ENCODE measurements around the gene LRMDA. TPM values are rescaled to one million over a fixed set of nuclear protein-coding genes. Genes with fewer than 3 reads are reported as not detected.

The LRMDA gene
- total RNA-seq, 1 donor from 2014 or later, result 18.7 TPM

GRCh38 chr10:76447578-76447977 is 1016.2 kb downstream of the LRMDA start:
- Histone ChIP-seq H3K27me3 (ENCODE audit: control insufficient read depth, insufficient read depth, low read length) (no peaks in the 10 kb centered on the region), H3K4me3 (ENCODE audit: low read depth, low read length) (no peak overlapping the region), H3K36me3 (ENCODE audit: control insufficient read depth, insufficient read depth, low read length) (no peaks in the 10 kb centered on the region)
- DNase-seq (ENCODE audit: low read depth), result no peak
- no peak for TF ChIP-seq CTCF (IDR thresholded peaks at IDR 0.05; ENCODE audit: insufficient read depth, low read length, poor library complexity, severe bottlenecking)

- no peak for TF ChIP-seq CTCF (IDR thresholded peaks at IDR 0.05; ENCODE audit: insufficient read depth, low read length, poor library complexity, severe bottlenecking)
- Histone ChIP-seq H3K36me3 (ENCODE audit: control insufficient read depth, insufficient read depth, low read length) (no peaks in the 10 kb centered on the region), H3K4me3 (ENCODE audit: low read depth, low read length) (no peak overlapping the region), H3K27me3 (ENCODE audit: control insufficient read depth, insufficient read depth, low read length) (no peaks in the 10 kb centered on the region)
- no peak for DNase-seq (ENCODE audit: low read depth)
Measured at GRCh38 chr10:76451911-76452310, 1020.5 kb downstream of the LRMDA start.

GRCh38 chr10:76453332-76453731 is 1021.9 kb downstream of the LRMDA start:
- Histone ChIP-seq H3K27me3 (ENCODE audit: control insufficient read depth, insufficient read depth, low read length) (no peaks in the 10 kb centered on the region), H3K36me3 (ENCODE audit: control insufficient read depth, insufficient read depth, low read length) (no peaks in the 10 kb centered on the region), H3K4me3 (ENCODE audit: low read depth, low read length) (no peak overlapping the region)
- TF ChIP-seq CTCF (IDR thresholded peaks at IDR 0.05; ENCODE audit: insufficient read depth, low read length, poor library complexity, severe bottlenecking), result no peak
- no peak for DNase-seq (ENCODE audit: low read depth)

GRCh38 chr10:76453997-76454396 is 1022.6 kb downstream of the LRMDA start:
- no peak for DNase-seq (ENCODE audit: low read depth)
- TF ChIP-seq CTCF (IDR thresholded peaks at IDR 0.05; ENCODE audit: insufficient read depth, low read length, poor library complexity, severe bottlenecking), result no peak
- H3K36me3 ChIP-seq (ENCODE audit: control insufficient read depth, insufficient read depth, low read length), result no peaks in the 10 kb centered on the region
- no peak overlapping the region for H3K4me3 ChIP-seq (ENCODE audit: low read depth, low read length)
- no peaks in the 10 kb centered on the region for H3K27me3 ChIP-seq (ENCODE audit: control insufficient read depth, insufficient read depth, low read length)

- Histone ChIP-seq H3K36me3 (ENCODE audit: control insufficient read depth, insufficient read depth, low read length) (no peaks in the 10 kb centered on the region), H3K27me3 (ENCODE audit: control insufficient read depth, insufficient read depth, low read length) (peaks cover 2% of the 10 kb centered on the region), H3K4me3 (ENCODE audit: low read depth, low read length) (no peak overlapping the region)
- no peak for DNase-seq (ENCODE audit: low read depth)
- no peak for TF ChIP-seq CTCF (IDR thresholded peaks at IDR 0.05; ENCODE audit: insufficient read depth, low read length, poor library complexity, severe bottlenecking)
Measured at GRCh38 chr10:76454506-76455140, 1023.2 kb downstream of the LRMDA start.

- Histone ChIP-seq H3K27me3 (ENCODE audit: control insufficient read depth, insufficient read depth, low read length) (peaks cover 2% of the 10 kb centered on the region), H3K36me3 (ENCODE audit: control insufficient read depth, insufficient read depth, low read length) (no peaks in the 10 kb centered on the region), H3K4me3 (ENCODE audit: low read depth, low read length) (no peak overlapping the region)
- no peak for TF ChIP-seq CTCF (IDR thresholded peaks at IDR 0.05; ENCODE audit: insufficient read depth, low read length, poor library complexity, severe bottlenecking)
- DNase-seq (ENCODE audit: low read depth), result no peak
Measured at GRCh38 chr10:76456197-76456596, 1024.8 kb downstream of the LRMDA start.
